IMR-90 (cell line): Measurements from ENCODE around the gene ZNF432.

Experiments
- BHLHE40 ChIP-seq: fragments of 150-350 bp; IDR thresholded peaks from 2 replicates; pipeline ENCODE4 v1.6.1; 2016; ENCODE audit warnings: mild to moderate bottlenecking, low read depth, low read length
- CEBPB ChIP-seq: IDR thresholded peaks from 2 replicates; pipeline ENCODE4 v1.6.1; 2012; ENCODE audit warnings: low read depth, low read length, improper control_type of control experiment
- CHD1 ChIP-seq: IDR thresholded peaks from 2 replicates; pipeline ENCODE4 v1.6.1; 2012; ENCODE audit warnings: low read depth, low read length, improper control_type of control experiment
- MAFK ChIP-seq: IDR thresholded peaks from 2 replicates; pipeline ENCODE4 v1.6.1; 2012; ENCODE audit warnings: low read depth, low read length, improper control_type of control experiment
- MAZ ChIP-seq: IDR thresholded peaks from 2 replicates; pipeline ENCODE4 v1.6.1; 2012; ENCODE audit warnings: low read depth, mild to moderate bottlenecking, low read length, improper control_type of control experiment, moderate library complexity, borderline replicate concordance
- MXI1 ChIP-seq: IDR thresholded peaks from 2 replicates; pipeline ENCODE4 v1.6.1; 2012; ENCODE audit warnings: low read depth, mild to moderate bottlenecking, low read length, moderate library complexity, borderline replicate concordance
- NFE2L2 ChIP-seq: fragments of 150-350 bp; IDR thresholded peaks from 2 replicates; pipeline ENCODE4 v1.6.1; 2016; ENCODE audit warnings: low read depth, mild to moderate bottlenecking, low read length
- POLR2A ChIP-seq: IDR thresholded peaks from 2 replicates; pipeline ENCODE4 v1.6.1; 2012; ENCODE audit warnings: mild to moderate bottlenecking, low read depth, low read length
- RAD21 ChIP-seq: IDR thresholded peaks from 2 replicates; pipeline ENCODE4 v1.6.1; 2012; ENCODE audit warnings: low read length, improper control_type of control experiment
- RFX5 ChIP-seq: IDR thresholded peaks from 2 replicates; pipeline ENCODE4 v1.8.0; 2012; ENCODE audit warnings: low read depth, mild to moderate bottlenecking, low read length, moderate library complexity
- TF ChIP-seq, protein P1 (sequence below): conservative IDR thresholded peaks from 2 replicates; pipeline ENCODE4 v1.5.1; 2012; ENCODE audit warnings: mild to moderate bottlenecking, low read depth, low read length, improper control_type of control experiment
- TF ChIP-seq, protein P2 (sequence below): fragments of 150-350 bp; IDR thresholded peaks from 2 replicates; pipeline ENCODE4 v1.6.1; 2016; ENCODE audit warnings: low read depth, mild to moderate bottlenecking, low read length, moderate library complexity, borderline replicate concordance
- TF ChIP-seq, protein P3 (sequence below): fragments of 150-350 bp; IDR thresholded peaks from 2 replicates; pipeline ENCODE4 v1.6.1; 2017; ENCODE audit warnings: mild to moderate bottlenecking, antibody characterized with exemption, low read length, low read depth

DNA sequence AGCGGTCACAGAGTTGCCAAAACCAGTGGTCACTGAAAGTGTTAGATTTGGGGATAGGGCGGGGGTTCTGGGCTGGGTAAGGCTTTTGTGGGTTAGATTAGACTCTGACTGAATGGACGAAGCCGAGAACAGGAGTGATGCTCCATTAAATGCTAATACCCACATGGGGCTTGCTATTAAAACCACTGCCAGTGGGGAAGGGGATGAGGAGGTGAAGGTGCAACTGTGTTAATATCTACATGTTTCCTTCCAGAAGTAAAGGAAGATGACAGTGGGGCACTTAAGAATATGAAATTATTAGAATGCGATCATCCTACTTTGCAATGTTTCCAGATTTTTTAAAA is 19.9 kb downstream of the ZNF432 start:
- TF ChIP-seq, protein P1, sequence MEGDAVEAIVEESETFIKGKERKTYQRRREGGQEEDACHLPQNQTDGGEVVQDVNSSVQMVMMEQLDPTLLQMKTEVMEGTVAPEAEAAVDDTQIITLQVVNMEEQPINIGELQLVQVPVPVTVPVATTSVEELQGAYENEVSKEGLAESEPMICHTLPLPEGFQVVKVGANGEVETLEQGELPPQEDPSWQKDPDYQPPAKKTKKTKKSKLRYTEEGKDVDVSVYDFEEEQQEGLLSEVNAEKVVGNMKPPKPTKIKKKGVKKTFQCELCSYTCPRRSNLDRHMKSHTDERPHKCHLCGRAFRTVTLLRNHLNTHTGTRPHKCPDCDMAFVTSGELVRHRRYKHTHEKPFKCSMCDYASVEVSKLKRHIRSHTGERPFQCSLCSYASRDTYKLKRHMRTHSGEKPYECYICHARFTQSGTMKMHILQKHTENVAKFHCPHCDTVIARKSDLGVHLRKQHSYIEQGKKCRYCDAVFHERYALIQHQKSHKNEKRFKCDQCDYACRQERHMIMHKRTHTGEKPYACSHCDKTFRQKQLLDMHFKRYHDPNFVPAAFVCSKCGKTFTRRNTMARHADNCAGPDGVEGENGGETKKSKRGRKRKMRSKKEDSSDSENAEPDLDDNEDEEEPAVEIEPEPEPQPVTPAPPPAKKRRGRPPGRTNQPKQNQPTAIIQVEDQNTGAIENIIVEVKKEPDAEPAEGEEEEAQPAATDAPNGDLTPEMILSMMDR: no peak
- TF ChIP-seq RAD21 (no peak), BHLHE40 (no peak), RFX5 (no peak), MXI1 (no peak), CHD1 (no peak), POLR2A (no peak), CEBPB (no peak), NFE2L2 (no peak), MAZ (no peak), MAFK (no peak)
- TF ChIP-seq, protein P2, sequence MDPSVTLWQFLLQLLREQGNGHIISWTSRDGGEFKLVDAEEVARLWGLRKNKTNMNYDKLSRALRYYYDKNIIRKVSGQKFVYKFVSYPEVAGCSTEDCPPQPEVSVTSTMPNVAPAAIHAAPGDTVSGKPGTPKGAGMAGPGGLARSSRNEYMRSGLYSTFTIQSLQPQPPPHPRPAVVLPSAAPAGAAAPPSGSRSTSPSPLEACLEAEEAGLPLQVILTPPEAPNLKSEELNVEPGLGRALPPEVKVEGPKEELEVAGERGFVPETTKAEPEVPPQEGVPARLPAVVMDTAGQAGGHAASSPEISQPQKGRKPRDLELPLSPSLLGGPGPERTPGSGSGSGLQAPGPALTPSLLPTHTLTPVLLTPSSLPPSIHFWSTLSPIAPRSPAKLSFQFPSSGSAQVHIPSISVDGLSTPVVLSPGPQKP: no peak
- TF ChIP-seq, protein P3, sequence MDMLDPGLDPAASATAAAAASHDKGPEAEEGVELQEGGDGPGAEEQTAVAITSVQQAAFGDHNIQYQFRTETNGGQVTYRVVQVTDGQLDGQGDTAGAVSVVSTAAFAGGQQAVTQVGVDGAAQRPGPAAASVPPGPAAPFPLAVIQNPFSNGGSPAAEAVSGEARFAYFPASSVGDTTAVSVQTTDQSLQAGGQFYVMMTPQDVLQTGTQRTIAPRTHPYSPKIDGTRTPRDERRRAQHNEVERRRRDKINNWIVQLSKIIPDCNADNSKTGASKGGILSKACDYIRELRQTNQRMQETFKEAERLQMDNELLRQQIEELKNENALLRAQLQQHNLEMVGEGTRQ: no peak
